Measurements from ENCODE around the gene SYP. TPM values are rescaled to one million over a fixed set of nuclear protein-coding genes. Genes with fewer than 3 reads are reported as not detected.
A peak's percentile ranks its signal among the peaks of the same experiment; 100 is the strongest.

Gene SYP
- total and polyA plus RNA-seq, 9 of the 15 experiments (the other 6 are each of a cell fraction or from before 2014, with no cell fraction given) = 0.48 to 5.1 (median 2.6) TPM

- TF ChIP-seq USF2 (CRISPR knock-in tag; IDR thresholded peaks at IDR 0.05) = peak; percentile 55
- TF ChIP-seq BHLHE40 (IDR thresholded peaks at IDR 0.05; ENCODE audit: low read length) = peak; percentile 82
- peak in 1 of 2 experiments; percentile 49; a peak in 1 of 4 replicates for TF ChIP-seq RCOR1 (IDR thresholded peaks at IDR 0.05; ENCODE audit: borderline replicate concordance in 1 of 2, low read depth in 2 of 2, low read length in 2 of 2)
- no peak for TF ChIP-seq XRCC3 (IDR thresholded peaks at IDR 0.05)
- TF ChIP-seq TGIF2 (CRISPR knock-in tag; IDR thresholded peaks at IDR 0.05) = 0 out of 2 replicates have a peak, but pooled peaks have one; percentile 38
- TF ChIP-seq ZNF699 (CRISPR knock-in tag; IDR thresholded peaks at IDR 0.05; ENCODE audit: insufficient replicate concordance) = no peak
- no peak for TF ChIP-seq MTF1 (CRISPR knock-in tag; IDR thresholded peaks at IDR 0.05; ENCODE audit: borderline replicate concordance)
- peak; percentile 39 for TF ChIP-seq FIP1L1 (IDR thresholded peaks at IDR 0.05; ENCODE audit: low read depth, low read length, poor library complexity, severe bottlenecking)
- TF ChIP-seq DPF2 (IDR thresholded peaks at IDR 0.05) = 0 out of 2 replicates have a peak, but pooled peaks have one; percentile 21
- TF ChIP-seq YY1 (IDR thresholded peaks at IDR 0.05; ENCODE audit: borderline replicate concordance in 1 of 3, control insufficient read depth in 1 of 3, extremely low read depth in 1 of 3, insufficient read depth in 3 of 3, insufficient read length in 1 of 3, insufficient replicate concordance in 2 of 3, low read depth in 1 of 3, low read length in 2 of 3) = peak in 2 of 3 experiments; percentile 38 to 77
- TF ChIP-seq ZNF717 (CRISPR knock-in tag; IDR thresholded peaks at IDR 0.05) = no peak
- no peak for TF ChIP-seq NONO (IDR thresholded peaks at IDR 0.05; ENCODE audit: low read depth in 2 of 2, low read length in 1 of 2)
- peak; percentile 71 for TF ChIP-seq EGR1 (conservative IDR thresholded peaks at IDR 0.05)
- peak; percentile 41 for TF ChIP-seq PRDM10 (IDR thresholded peaks at IDR 0.05; ENCODE audit: partially characterized antibody)
- peak; percentile 25; the same call in 1 of the 2 replicates for TF ChIP-seq NR3C1 (CRISPR knock-in tag; IDR thresholded peaks at IDR 0.05)
- 0 out of 2 replicates have a peak, but pooled peaks have one; percentile 23 for TF ChIP-seq JUND (IDR thresholded peaks at IDR 0.05; ENCODE audit: borderline replicate concordance, low read depth, low read length)
- peak; percentile 44; the same call in 1 of the 3 replicates for TF ChIP-seq JUND (tag; IDR thresholded peaks at IDR 0.05; ENCODE audit: borderline replicate concordance, low read depth, low read length)
- peak; percentile 87 for TF ChIP-seq ELF1 (tag; IDR thresholded peaks at IDR 0.05)
- peak; percentile 75 for TF ChIP-seq SUPT5H (IDR thresholded peaks at IDR 0.05)
These were observed 13.6 kb downstream of the SYP start, which contains the start of gene PRICKLE3 (continued) for GRCh38 chrX:49186125-49187027.
